GM12891 (cell line): ENCODE data around the gene GSTM2.

Experiments
- POLR2A ChIP-seq: IDR thresholded peaks from 2 replicates; pipeline ENCODE4 v1.6.1; 2011; ENCODE audit warnings: low read depth, low read length, control low read depth
- POLR2AphosphoS5 ChIP-seq: IDR thresholded peaks from 2 replicates; pipeline ENCODE4 v1.6.1; 2011; ENCODE audit warnings: low read depth, low read length, control low read depth
- SPI1 ChIP-seq: IDR thresholded peaks from 2 replicates; pipeline ENCODE4 v1.6.1; 2011; ENCODE audit warnings: low read depth, low read length, control low read depth

GRCh38 chr1:109716570-109717090 lies 48.8 kb downstream of the GSTM2 start:
- no peak for TF ChIP-seq POLR2AphosphoS5
- no peak for TF ChIP-seq POLR2A
- no peak for TF ChIP-seq SPI1
